Left cardiac atrium (tissue), 4 donors: ENCODE measurements around the gene HMGN5. TPM values are rescaled to one million over a fixed set of nuclear protein-coding genes. Genes with fewer than 3 reads are reported as not detected.

Experiments used
- ATAC-seq, 2 donors: fragments of 200-7000 bp; cut with Tn5 transposase; one replicate each; pipeline ENCODE4 v1.9.1; 2020; ENCODE audit warnings: mild to moderate bottlenecking in 2 of 2, moderate library complexity in 2 of 2
- DNase-seq: peaks from one replicate; pipeline ENCODE4 v3.0.0-alpha.2; 2020
- intact Hi-C, 2 donors: fragments of 100-400 bp; cut with DNase I; formaldehyde crosslinking; loops; one replicate each; pipeline versions ENCODE4 v1.14.1 to v1.15.1; 2022 to 2023
- total RNA-seq, 2 donors: library from RNA; stranded (reverse); fragmentation: NEBNext Ultra II Directional; extraction: Animal tissue kit (Norgen Biotek cat#: 25700); gene quantifications; one replicate each; pipeline ENCODE4 v1.2.1, GENCODE V29; 2021
- donor health status: DM: no; HTN: yes; CAD: no.
- donor health status: DM: no; HTN: yes; CAD: no; lungs with severe emphysema.
- donor health status: DM: yes; HTN: yes; CAD: no.
- donor health status: Dilated cardiomyopathy.

Gene HMGN5
- total RNA-seq, 2 donors from 2014 or later, result 3.6 to 4.1 TPM

DNA sequence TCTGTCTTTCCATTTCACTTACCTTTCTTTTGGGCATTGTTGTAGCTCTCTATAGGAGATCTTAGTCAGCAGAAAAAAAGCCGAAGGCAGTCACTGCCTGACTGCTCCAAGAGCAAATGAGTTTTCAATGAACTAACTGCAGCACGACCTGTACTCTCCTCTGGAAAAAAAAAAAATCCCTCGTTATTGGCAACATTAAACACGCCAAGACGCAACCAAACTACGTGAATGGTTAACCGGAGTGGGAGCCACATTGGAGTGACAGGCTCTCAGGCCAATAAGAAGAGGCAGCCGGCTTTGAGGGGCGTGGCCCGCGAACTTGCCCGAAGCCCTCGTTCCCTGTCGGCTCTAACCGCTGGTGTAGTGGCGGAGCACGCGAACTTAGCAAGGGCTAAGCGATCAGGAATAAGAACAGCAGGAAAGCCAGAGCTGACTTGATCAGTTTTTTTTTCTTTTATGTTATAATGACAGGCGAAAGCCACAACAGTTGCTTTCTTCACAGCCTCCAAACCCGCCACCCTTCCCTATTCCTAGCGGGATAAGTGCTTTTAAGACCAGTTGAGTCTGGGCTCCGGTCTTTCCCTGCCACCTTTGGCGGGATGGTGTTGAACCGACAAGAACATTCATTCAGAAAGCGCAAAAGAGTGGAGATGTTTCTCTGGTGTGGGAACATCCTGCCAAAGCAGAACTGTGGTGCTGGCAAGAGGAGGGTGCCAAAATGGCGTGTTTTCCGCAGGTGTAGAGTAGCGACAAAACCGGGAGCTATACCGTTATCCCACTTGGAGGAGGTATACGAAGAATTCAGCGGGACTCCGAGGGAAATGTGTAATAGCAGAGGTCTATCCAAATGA, 80.0 kb downstream of the HMGN5 start:
- ATAC-seq (peak; percentile 98 to 100), DNase-seq (peak; percentile 88)
- intact Hi-C loops, result no loop called here

DNA sequence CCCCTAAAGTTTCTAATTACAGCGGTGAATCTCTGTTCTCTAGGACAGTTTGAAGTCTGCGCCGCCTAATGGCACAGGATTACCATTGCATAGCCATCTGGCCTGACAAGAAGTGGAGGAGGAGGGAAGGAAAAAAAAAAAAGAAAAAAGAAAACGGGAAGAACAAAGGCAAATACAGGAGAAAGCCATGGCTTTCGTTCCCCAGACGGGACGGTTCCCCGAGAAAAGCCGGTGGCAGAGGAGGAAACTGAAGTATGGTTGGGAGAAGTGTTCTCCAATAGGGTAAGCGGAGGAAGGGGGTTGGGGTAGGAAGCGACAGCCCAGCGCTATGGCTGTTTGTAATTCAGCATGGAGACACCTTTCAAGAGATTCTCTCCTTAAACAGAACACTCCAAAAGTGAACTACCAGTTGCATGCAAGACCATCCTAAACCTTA, 80.8 kb downstream of the HMGN5 start:
- ATAC-seq (peak; percentile 69 to 89), DNase-seq (peak; percentile 39)
- intact Hi-C loops, result no loop called here

GRCh38 chrX:81120258-81120935, 81.3 kb downstream of the HMGN5 start:
- ATAC-seq, result peak in 1 of 2 donors; percentile 25
- intact Hi-C loops, result no loop called here
- no peak for DNase-seq

- ATAC-seq (no peak), DNase-seq (no peak)
- intact Hi-C loops, result no loop called here
Observed at GRCh38 chrX:81114757-81115156, 87.0 kb downstream of the HMGN5 start.

DNA sequence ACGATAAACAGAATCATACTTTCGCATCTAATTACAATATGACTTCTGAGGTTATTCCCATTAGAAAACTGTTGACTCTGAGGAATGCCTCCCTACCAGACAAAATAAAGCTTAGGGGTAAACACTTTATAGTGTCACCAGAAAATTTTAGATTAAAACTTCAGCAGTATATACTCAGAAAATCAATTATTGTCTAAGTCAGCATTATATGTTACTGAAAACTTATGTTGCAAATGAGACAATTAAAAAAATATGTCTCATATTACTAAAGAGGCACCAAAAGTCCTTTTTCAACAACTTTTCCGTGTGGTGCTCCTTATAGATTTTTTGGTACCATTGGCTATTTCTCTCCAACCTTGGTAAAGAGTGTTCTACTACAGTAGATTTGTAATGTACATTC, 91.4 kb downstream of the HMGN5 start:
- intact Hi-C loops, result no loop called here
- no peak for ATAC-seq

GRCh38 chrX:81082649-81083048, 119.1 kb downstream of the HMGN5 start:
- ATAC-seq (no peak), DNase-seq (no peak)
- intact Hi-C loops, result no loop called here

More for the DNA sequence above, 91.4 kb downstream of the HMGN5 start:
- no peak for DNase-seq

Other genes with a start within 250 kb of the HMGN5 start
- 10 to 100 TPM; 59.0 to 63.0 TPM for gene SH3BGRL, start 189 bp upstream of the HMGN5 start, total RNA-seq